Natural killer cell treated with Interleukin-12 subunit alpha and Interleukin-12 subunit beta and Interleukin-15 and Interleukin-18, amount 100 ng/mL, for 72 hours (primary cell): ENCODE measurements around the gene TOMM70. TPM values are rescaled to one million over a fixed set of nuclear protein-coding genes. Genes with fewer than 3 reads are reported as not detected.
"Not testable (repeated sequence)": the region's sequence is repeated elsewhere in the genome, so short reads cannot be mapped to it uniquely, and the experiment has no call there.

ENCODE experiments used
- ATAC-seq, 2 donors: fragments of 150-1000 bp; cut with Tn5 transposase in 1 of 2; sonication (Bioruptor Pico), chemical (Tn5 transposase) in 1 of 2; 2 replicates each; pipeline ENCODE4 v1.10.0; 2021
- DNase-seq: peaks from one replicate; pipeline ENCODE4 v3.0.0; 2022; ENCODE audit warnings: low spot score
- H3K27ac Mint-ChIP-seq, 2 donors: 1 replicate in 1 of 2; 2 replicates in 1 of 2; pipeline ENCODE4 v1.8.0; 2022; ENCODE audit warnings: mixed read lengths in 2 of 2, mild to moderate bottlenecking in 1 of 2, moderate library complexity in 1 of 2
- H3K27me3 Mint-ChIP-seq, 2 donors: 1 replicate in 1 of 2; 2 replicates in 1 of 2; pipeline ENCODE4 v1.8.0; 2022; ENCODE audit warnings: mixed read lengths in 2 of 2
- H3K36me3 Mint-ChIP-seq: one replicate; pipeline ENCODE4 v1.8.0; 2022; ENCODE audit warnings: mixed read lengths
- H3K4me1 Mint-ChIP-seq, 2 donors: 1 replicate in 1 of 2; 2 replicates in 1 of 2; pipeline ENCODE4 v1.8.0; 2022; ENCODE audit warnings: low read depth in 2 of 2, mixed read lengths in 2 of 2, mild to moderate bottlenecking in 1 of 2
- H3K4me3 Mint-ChIP-seq: one replicate; pipeline ENCODE4 v1.8.0; 2022; ENCODE audit warnings: mixed read lengths
- H3K9me3 Mint-ChIP-seq: 2 replicates; pipeline ENCODE4 v1.8.0; 2022; ENCODE audit warnings: mixed read lengths
- total RNA-seq, 2 donors: library from RNA; stranded (reverse); gene quantifications; one replicate each; pipeline ENCODE4 v1.2.3, GENCODE V29; 2022

The TOMM70 gene
- 10 to 100 TPM; 46.0 to 49.3 TPM for total RNA-seq

DNA sequence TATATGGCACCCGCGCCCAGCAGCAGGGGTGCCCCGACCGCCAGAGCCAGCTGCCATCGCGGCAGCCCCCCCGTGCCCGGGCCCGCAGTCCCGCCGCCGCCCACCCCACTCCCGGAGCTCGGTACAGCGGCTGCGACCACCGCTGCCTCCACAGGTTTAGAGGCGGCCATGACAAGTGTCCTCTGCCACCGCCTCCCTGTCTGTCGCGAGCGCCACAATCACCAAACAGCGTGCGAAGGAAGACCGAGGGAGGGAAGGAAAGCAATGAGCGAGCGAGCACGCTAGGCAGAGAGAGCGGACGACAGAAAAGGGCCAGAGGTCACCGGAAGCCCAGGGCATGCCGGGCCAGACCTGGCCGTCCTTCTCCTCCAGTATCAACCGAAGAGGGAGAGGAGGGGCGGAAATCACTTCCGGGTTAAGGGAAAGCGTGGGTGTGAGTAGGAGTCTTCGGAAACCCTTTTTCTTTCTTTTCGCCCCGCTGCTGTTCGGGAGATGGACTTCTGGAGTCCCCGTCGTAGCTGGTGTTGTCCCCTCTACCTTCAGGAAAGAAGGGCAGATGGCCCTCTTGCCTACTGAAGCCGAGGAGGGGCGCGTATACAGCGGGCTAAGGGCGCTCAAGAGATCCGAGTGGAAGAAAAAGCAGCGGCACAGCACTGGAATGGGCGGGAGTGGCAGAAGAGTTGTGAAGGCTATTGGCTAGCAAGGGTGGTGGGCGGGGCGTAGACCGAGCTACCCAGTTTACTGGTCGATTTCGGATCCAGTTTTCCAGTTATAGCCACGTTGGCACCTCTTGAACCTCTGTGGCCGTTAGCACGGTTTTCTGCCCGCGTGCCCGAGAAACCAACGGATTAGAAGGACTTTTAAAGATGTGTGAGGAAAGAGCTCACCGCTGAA is at the start of gene TOMM70, which contains the start of gene LNP1:
TSS of gene TOMM70 (minus strand) at position 310 of the 894 bp plus-strand sequence. CDS start at position 170, 140 bp downstream.
TSS of gene LNP1 (plus strand) at position 760 of the 894 bp plus-strand sequence. CDS start 28,191 bp downstream, outside the sequence.
- Mint-ChIP-seq H3K27ac (peak within 1 kb of the TSS; percentile 91 to 99), H3K4me1 (peaks cover 33 to 38% of the 10 kb centered on the region in 2 donors), H3K9me3 (no peaks in the 10 kb centered on the region), H3K27me3 (no peaks in the 10 kb centered on the region), H3K4me3 (peak within 1 kb of the TSS; percentile 93), H3K36me3 (no peaks in the 10 kb centered on the region)
- DNase-seq, result peak; percentile 96
- ATAC-seq, result peak; percentile 95 to 97

DNA sequence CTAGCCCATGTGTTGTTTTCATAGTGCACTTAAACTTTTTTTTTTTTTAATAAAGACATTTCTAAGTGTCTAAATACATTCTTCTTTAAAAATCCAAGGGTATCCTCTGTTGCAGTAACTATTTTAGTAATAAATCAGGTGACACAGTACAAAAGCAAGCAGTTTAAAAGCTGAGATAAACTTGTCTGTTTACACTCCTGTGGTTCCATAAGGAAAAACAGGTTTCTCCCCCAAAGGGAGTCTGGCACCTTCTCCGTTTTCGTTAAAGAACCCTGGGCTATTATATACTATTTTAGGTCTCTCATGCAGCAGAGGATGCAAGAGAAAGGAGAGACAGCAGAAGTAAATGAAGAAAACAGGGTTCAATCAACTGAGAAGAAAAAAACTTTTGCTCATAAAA is 48.3 kb upstream of the TOMM70 start:
- no peaks in the 10 kb centered on the region for H3K4me1 Mint-ChIP-seq
- H3K27me3 Mint-ChIP-seq, result peaks cover 0 to 9% of the 10 kb centered on the region in 2 donors
- ATAC-seq (no peak), DNase-seq (no peak)
- no peaks in the 10 kb centered on the region for H3K36me3 Mint-ChIP-seq
- no peak overlapping the region for H3K4me3 Mint-ChIP-seq
- H3K27ac Mint-ChIP-seq, result no peak overlapping the region
- H3K9me3 Mint-ChIP-seq, result peaks cover 4% of the 10 kb centered on the region

DNA sequence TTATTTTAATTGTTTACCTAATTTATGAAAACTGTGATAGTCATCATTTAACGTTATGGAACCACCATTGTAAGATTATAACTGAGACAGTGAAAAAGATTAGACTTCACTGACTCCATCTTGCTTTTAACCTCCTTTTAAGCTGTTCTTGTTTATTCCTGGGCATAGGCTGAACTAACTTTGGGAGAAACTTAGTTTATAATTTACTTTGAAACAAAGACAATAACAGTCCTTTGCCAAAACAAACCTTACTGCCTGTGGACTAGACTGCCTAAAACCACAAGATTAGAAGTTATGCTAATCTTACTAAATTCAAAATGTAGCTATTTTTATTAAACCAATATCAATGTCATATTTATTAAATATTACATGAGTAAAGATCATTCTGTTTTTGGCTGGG is 47.2 kb upstream of the TOMM70 start:
- H3K9me3 Mint-ChIP-seq, result peaks cover 4% of the 10 kb centered on the region
- H3K36me3 Mint-ChIP-seq, result no peaks in the 10 kb centered on the region
- H3K27ac Mint-ChIP-seq, result no peak overlapping the region
- ATAC-seq, result no peak
- H3K4me3 Mint-ChIP-seq, result no peak overlapping the region
- peaks cover 0 to 9% of the 10 kb centered on the region in 2 donors for H3K27me3 Mint-ChIP-seq
- H3K4me1 Mint-ChIP-seq, result no peaks in the 10 kb centered on the region
- no peak for DNase-seq

DNA sequence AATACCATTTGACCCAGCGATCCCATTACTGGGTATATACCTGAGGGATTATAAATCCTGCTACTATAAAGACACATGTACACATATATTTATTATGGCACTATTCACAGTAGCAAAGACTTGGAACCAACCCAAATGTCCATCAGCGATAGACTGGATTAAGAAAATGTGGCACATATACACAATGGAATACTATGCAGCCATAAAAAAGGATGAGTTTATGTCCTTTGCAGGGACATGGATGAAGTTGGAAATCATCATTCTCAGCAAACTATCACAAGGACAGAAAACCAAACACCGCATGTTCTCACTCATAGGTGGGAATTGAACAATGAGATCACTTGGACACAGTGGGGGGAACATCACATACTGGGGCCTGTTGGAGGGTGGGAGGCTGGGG is 46.2 kb upstream of the TOMM70 start:
- H3K4me3 Mint-ChIP-seq, H3K4me1 Mint-ChIP-seq, H3K27me3 Mint-ChIP-seq, H3K27ac Mint-ChIP-seq, ATAC-seq, DNase-seq, H3K36me3 Mint-ChIP-seq, H3K9me3 Mint-ChIP-seq: not testable (repeated sequence)

DNA sequence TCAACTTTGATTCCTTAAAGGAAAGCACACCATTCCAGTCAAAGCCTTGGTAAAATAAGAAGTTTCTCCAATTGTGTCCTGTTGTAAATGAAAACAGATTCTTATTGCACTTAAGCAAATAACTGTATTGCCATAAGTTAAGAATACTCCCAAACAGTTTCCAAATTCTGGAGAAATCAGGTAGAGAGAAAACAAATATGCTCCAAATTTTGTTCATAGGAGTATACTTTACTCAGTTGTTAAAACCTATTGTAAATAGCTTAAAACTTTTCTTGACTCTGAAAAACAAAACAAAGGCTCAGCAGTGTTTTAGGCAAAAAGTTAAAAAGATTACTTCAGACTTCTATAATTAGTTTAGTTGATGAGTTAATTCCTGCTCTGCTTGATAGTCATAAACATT is 42.8 kb upstream of the TOMM70 start:
- no peak overlapping the region for H3K4me3 Mint-ChIP-seq
- no peaks in the 10 kb centered on the region for H3K4me1 Mint-ChIP-seq
- H3K36me3 Mint-ChIP-seq, result no peaks in the 10 kb centered on the region
- H3K27me3 Mint-ChIP-seq, result peaks cover 0 to 9% of the 10 kb centered on the region in 2 donors
- ATAC-seq (no peak), DNase-seq (no peak)
- no peak overlapping the region for H3K27ac Mint-ChIP-seq
- H3K9me3 Mint-ChIP-seq, result peaks cover 4% of the 10 kb centered on the region

DNA sequence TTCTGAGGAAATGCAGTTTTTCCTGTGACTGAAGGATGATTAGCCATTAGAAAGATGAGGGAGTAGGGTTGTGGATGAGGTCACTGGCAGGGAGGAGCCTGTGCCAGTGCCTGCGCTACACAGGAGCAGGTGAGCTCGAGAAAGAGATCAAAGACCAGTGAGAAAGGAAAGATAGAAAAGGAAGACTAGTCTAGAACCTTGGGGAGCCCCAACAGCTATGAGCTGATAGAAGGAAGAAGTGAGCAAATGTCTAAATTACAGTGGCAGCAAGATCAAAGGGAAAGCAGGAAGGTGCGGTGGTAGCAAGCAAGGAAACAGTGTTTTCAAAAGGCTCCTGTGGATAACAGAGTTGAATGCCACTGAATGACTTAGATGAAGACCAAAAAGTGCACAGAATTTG is 40.0 kb upstream of the TOMM70 start:
- DNase-seq (no peak), ATAC-seq (no peak)
- no peak overlapping the region for H3K27ac Mint-ChIP-seq
- peaks cover 2 to 5% of the 10 kb centered on the region in 2 donors for H3K27me3 Mint-ChIP-seq
- H3K4me3 Mint-ChIP-seq, result no peak overlapping the region
- no peaks in the 10 kb centered on the region for H3K4me1 Mint-ChIP-seq
- H3K36me3 Mint-ChIP-seq, result no peaks in the 10 kb centered on the region
- no peaks in the 10 kb centered on the region for H3K9me3 Mint-ChIP-seq

DNA sequence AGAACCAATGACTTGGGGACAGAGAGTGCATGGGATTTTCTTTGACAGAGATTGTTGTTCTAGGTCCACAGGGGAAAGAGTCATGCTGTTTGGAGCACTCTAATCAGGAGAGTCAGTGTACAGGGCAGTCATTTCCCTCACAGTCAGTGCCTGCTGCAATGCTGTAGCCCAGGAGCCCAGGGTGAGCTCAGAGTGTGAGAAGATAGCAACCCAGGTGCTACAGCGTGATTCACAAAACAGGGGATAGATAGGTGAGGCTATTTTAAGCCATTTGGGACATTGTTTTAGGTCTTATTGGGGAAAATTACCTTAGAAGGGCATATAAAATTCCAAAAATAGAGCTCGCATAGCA is 37.7 kb upstream of the TOMM70 start:
- H3K36me3 Mint-ChIP-seq, result no peaks in the 10 kb centered on the region
- H3K9me3 Mint-ChIP-seq, result no peaks in the 10 kb centered on the region
- H3K27ac Mint-ChIP-seq, result no peak overlapping the region
- no peak for ATAC-seq
- peaks cover 0 to 5% of the 10 kb centered on the region in 2 donors for H3K27me3 Mint-ChIP-seq
- H3K4me3 Mint-ChIP-seq, result no peak overlapping the region
- H3K4me1 Mint-ChIP-seq, result no peaks in the 10 kb centered on the region
- DNase-seq, result no peak

DNA sequence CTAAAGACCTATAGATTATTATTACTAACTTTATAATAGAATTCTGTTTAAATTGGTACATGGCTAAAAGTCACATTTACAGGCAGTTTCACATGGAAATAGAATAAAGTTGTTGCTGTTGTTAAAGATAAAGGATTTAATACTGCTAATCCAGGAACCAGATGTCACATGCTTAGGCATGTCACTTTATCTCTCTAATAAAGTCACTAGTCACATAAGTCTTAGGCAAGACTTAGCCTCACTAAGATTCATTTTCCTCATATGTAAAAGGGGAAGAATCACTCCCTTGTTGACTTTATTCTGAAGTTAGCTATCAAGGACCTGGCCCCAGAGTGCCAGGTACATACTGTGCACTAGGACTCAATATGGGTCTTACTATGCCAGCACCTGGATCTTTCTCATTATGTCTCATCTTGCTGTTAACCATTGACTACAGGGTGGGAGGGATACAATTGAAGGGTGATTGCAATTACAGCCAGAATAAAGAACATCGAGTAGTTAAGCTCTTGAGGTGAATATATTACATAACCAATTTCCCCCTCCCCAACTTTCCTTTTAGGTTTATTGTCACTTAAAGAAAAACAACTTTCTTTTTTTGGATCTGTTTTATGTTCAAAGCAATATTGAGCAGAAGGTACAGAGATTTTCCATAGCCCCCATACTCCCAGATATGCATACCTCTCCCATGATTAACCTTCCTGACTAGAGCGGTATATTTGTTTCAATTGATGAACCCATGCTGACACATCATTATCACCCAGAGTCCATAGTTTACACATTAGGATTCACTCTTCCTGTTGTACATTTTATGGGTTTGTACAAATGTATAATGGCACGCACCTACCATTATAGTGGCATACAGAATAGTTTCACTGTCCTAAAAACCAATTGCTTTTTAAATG is 37.1 kb upstream of the TOMM70 start:
- Mint-ChIP-seq H3K36me3 (no peaks in the 10 kb centered on the region), H3K27me3 (peaks cover 0 to 5% of the 10 kb centered on the region in 2 donors), H3K4me3 (no peak overlapping the region), H3K9me3 (no peaks in the 10 kb centered on the region), H3K4me1 (no peaks in the 10 kb centered on the region), H3K27ac (no peak overlapping the region)
- no peak for DNase-seq
- ATAC-seq, result no peak

DNA sequence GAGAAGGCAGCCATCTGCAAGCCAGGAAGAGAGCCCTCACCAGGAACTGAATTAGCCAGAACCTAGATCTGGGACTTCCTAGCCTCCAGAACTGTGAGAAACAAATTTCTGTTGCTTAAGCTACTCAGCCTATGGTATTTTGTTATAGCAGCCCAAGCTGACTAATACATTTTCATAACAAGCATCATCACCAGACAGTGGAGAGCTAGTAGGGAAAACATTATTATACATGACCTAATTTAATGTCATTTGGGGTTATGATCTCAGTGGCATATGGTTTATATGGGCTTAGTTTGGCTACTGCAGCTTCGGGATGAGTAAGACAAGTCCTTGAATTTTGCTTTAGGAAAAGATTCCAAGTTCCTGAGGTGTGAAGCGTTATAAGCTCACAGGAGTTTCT is 36.1 kb upstream of the TOMM70 start:
- no peak for ATAC-seq
- Mint-ChIP-seq H3K36me3 (no peaks in the 10 kb centered on the region), H3K9me3 (no peaks in the 10 kb centered on the region), H3K27ac (no peak overlapping the region), H3K4me3 (no peak overlapping the region), H3K27me3 (peaks cover 0 to 5% of the 10 kb centered on the region in 2 donors), H3K4me1 (no peaks in the 10 kb centered on the region)
- DNase-seq, result no peak

DNA sequence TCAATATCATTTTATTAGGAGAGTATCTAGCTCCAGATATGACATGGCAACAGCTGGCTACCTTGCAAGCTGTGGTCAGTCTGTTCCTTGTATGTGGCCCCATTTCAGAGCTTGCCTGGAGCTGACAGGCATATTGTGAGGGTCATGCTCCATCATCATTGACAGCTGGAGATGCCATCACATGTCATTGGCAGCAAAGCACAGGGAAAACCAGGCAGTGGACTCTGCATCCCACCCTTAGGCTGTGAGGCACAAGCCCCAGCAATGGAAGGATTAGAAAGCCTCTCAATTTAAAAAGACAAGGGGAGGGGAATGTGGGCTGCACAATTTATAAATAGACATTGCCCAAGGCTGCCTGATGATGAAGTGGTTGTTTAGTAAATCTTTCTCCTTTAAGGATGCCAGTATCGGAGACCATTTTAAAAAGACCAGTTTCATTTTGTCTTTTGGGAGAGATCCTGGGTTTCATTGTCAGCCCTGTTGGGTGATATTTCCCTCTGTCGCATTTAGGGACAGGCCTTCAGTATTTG is 28.4 kb upstream of the TOMM70 start:
- no peaks in the 10 kb centered on the region for H3K36me3 Mint-ChIP-seq
- H3K27me3 Mint-ChIP-seq, result peaks cover 0 to 13% of the 10 kb centered on the region in 2 donors
- no peaks in the 10 kb centered on the region for H3K9me3 Mint-ChIP-seq
- no peaks in the 10 kb centered on the region for H3K4me1 Mint-ChIP-seq
- DNase-seq (no peak), ATAC-seq (no peak)
- H3K4me3 Mint-ChIP-seq, result no peak overlapping the region
- H3K27ac Mint-ChIP-seq, result no peak overlapping the region

DNA sequence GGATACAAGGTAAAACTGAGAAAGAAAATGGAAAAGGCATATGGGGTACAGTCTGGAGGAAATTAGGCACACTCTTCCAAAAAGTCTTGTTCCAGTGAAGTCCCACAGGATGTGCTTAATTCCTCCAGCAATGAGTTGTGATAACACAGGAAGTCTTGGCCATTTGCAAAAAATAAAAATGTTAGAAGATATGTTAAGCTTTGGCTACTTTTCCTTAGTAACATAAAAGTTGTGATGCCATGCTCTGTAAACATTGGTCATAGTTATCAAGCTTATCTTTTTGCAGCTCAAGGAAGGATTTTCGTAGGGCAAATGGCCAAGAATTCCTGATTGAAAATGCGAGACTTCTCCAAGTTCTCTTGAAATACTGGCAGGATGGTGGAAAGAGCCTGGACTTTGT is 26.8 kb upstream of the TOMM70 start:
- H3K9me3 Mint-ChIP-seq, result no peaks in the 10 kb centered on the region
- no peak for ATAC-seq

DNA sequence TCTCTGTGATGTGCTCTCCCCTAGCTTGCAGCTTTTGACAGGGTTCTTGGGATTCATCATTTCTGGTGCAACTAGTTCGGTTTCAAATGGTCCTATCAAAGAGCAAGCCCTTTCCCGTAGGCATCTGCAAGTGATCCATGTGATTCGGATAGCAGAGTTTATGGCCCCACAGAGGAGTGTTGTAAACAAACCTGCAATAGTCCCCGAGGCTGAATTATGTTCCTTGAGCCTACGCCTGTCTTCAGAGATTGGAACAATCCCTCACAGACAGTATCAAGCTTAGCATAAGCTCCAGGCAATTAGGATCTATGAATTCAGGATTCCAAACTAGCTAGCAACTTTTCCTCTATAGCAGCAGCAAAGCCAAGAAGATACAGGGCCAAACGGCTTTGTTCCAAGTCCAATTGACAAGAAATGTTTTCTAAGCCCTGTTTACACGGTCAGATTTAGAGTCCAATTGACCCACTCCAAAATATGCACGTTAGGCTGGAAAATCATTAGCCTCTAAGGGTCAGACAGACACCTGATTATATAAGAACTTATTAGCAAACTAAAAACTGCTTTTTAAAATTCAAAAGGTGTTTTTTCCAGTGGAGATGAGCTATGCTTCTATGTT is 25.3 kb upstream of the TOMM70 start:
- Mint-ChIP-seq H3K9me3 (no peaks in the 10 kb centered on the region), H3K36me3 (no peaks in the 10 kb centered on the region), H3K27me3 (peaks cover 0 to 16% of the 10 kb centered on the region in 2 donors), H3K27ac (no peak overlapping the region), H3K4me1 (no peaks in the 10 kb centered on the region), H3K4me3 (no peak overlapping the region)
- ATAC-seq, result no peak
- no peak for DNase-seq

More for the DNA sequence above, 26.8 kb upstream of the TOMM70 start:
- no peak for DNase-seq
- H3K27me3 Mint-ChIP-seq, result peaks cover 0 to 16% of the 10 kb centered on the region in 2 donors
- H3K4me3 Mint-ChIP-seq, result no peak overlapping the region
- H3K27ac Mint-ChIP-seq, result no peak overlapping the region
- no peaks in the 10 kb centered on the region for H3K36me3 Mint-ChIP-seq
- no peaks in the 10 kb centered on the region for H3K4me1 Mint-ChIP-seq

DNA sequence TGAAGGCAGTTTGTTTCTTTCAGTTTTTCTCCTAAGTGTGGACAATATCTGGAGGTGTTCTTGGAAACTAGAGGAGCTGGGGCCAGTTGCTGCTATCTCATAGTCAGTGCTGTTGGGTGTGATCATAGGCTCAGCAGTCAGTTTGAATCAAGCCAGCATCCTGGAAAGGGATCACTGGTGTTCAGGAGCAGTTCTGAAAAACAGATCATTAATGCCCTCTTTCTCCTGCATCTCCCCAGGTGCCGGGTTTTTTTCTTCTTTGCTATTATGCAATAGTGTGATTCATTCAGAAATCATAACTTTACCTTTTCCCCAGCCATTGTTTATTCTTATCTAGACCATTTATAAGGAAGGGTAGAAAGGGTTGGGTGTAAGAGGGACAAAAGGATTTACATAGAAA is 24.4 kb upstream of the TOMM70 start:
- Mint-ChIP-seq H3K27me3 (peaks cover 0 to 16% of the 10 kb centered on the region in 2 donors), H3K9me3 (no peaks in the 10 kb centered on the region), H3K36me3 (no peaks in the 10 kb centered on the region), H3K4me1 (no peaks in the 10 kb centered on the region), H3K27ac (no peak overlapping the region), H3K4me3 (no peak overlapping the region)
- no peak for ATAC-seq
- no peak for DNase-seq
